Neural progenitor cell (in vitro differentiated cells): ENCODE results near the gene FKBP6. TPM values are rescaled to one million over a fixed set of nuclear protein-coding genes. Genes with fewer than 3 reads are reported as not detected.

ENCODE experiments used
- DNase-seq: peaks from one replicate; pipeline ENCODE4 v3.0.0-alpha.2; 2016; ENCODE audit warnings: low spot score
- H2AFZ ChIP-seq: fragments of 200-600 bp; sonication (generic); replicated peaks from 2 replicates; pipeline ENCODE4 v1.6.1; 2016; ENCODE audit warnings: antibody characterized with exemption
- H3F3A ChIP-seq: fragments of 200-600 bp; sonication (generic); 2 replicates; pipeline ENCODE4 v1.6.1; 2016; ENCODE audit warnings: antibody characterized with exemption, low read depth
- H3K27ac ChIP-seq: fragments of 200-600 bp; sonication (generic); 2 replicates; pipeline ENCODE4 v1.5.1; 2016; ENCODE audit warnings: mild to moderate bottlenecking
- H3K27me3 ChIP-seq: fragments of 200-600 bp; sonication (generic); 2 replicates; pipeline ENCODE4 v1.6.1; 2016; ENCODE audit warnings: mild to moderate bottlenecking, moderate library complexity
- H3K36me3 ChIP-seq: fragments of 200-600 bp; sonication (generic); 2 replicates; pipeline ENCODE4 v1.5.1; 2016
- H3K4me1 ChIP-seq: fragments of 200-600 bp; sonication (generic); 2 replicates; pipeline ENCODE4 v1.6.1; 2016; ENCODE audit warnings: mixed run types
- H3K4me2 ChIP-seq: fragments of 200-600 bp; sonication (generic); 2 replicates; pipeline ENCODE4 v1.6.1; 2016
- H3K4me3 ChIP-seq: fragments of 200-600 bp; sonication (generic); 2 replicates; pipeline ENCODE4 v1.5.1; 2016
- H3K79me2 ChIP-seq: fragments of 200-600 bp; sonication (generic); 2 replicates; pipeline ENCODE4 v1.6.1; 2016; ENCODE audit warnings: low read depth
- H3K9ac ChIP-seq: fragments of 200-600 bp; sonication (generic); 2 replicates; pipeline ENCODE4 v1.6.1; 2016
- H3K9me3 ChIP-seq: fragments of 200-600 bp; sonication (generic); 2 replicates; pipeline ENCODE4 v1.5.1; 2016; ENCODE audit warnings: low read depth
- H4K20me1 ChIP-seq: fragments of 200-600 bp; sonication (generic); 2 replicates; pipeline ENCODE4 v1.6.1; 2016; ENCODE audit warnings: low read depth
- H3K27ac Mint-ChIP-seq: 3 replicates; pipeline ENCODE4 v1.8.0; 2021; ENCODE audit warnings: mixed read lengths
- H3K27me3 Mint-ChIP-seq: 2 replicates; pipeline ENCODE4 v1.8.0; 2022; ENCODE audit warnings: low read depth, mild to moderate bottlenecking, inconsistent platforms, moderate library complexity, mixed read lengths; ENCODE audit not compliant: insufficient read depth
- H3K36me3 Mint-ChIP-seq: 3 replicates; pipeline ENCODE4 v1.8.0; 2021; ENCODE audit warnings: mixed read lengths
- H3K4me1 Mint-ChIP-seq: 3 replicates; pipeline ENCODE4 v1.8.0; 2021; ENCODE audit warnings: mixed read lengths
- H3K4me3 Mint-ChIP-seq: 3 replicates; pipeline ENCODE4 v1.8.0; 2021; ENCODE audit warnings: mild to moderate bottlenecking, moderate library complexity, mixed read lengths
- H3K9me3 Mint-ChIP-seq: 3 replicates; pipeline ENCODE4 v1.8.0; 2020; ENCODE audit warnings: mixed read lengths
- EZH2 ChIP-seq: fragments of 200-600 bp; sonication (generic); IDR thresholded peaks from 2 replicates; pipeline ENCODE4 v1.6.1; 2017; ENCODE audit warnings: antibody characterized with exemption, mild to moderate bottlenecking, moderate library complexity
- EZH2phosphoT487 ChIP-seq: fragments of 200-600 bp; sonication (generic); IDR thresholded peaks from 2 replicates; pipeline ENCODE4 v1.6.1; 2017; ENCODE audit warnings: antibody characterized with exemption
- total RNA-seq: library from RNA; depleted of rRNA; stranded (reverse); fragments of >200 nt; gene quantifications from 2 replicates; pipeline ENCODE4 v1.2.3, GENCODE V29; 2015; ENCODE audit warnings: low replicate concordance
- TF ChIP-seq, protein P1 (sequence below): fragments of 200-600 bp; sonication (generic); IDR thresholded peaks from 2 replicates; pipeline ENCODE4 v1.5.1; 2017; ENCODE audit warnings: antibody characterized with exemption, mild to moderate bottlenecking

FKBP6 gene
- total RNA-seq, 1 donor from 2014 or later = not detected

DNA sequence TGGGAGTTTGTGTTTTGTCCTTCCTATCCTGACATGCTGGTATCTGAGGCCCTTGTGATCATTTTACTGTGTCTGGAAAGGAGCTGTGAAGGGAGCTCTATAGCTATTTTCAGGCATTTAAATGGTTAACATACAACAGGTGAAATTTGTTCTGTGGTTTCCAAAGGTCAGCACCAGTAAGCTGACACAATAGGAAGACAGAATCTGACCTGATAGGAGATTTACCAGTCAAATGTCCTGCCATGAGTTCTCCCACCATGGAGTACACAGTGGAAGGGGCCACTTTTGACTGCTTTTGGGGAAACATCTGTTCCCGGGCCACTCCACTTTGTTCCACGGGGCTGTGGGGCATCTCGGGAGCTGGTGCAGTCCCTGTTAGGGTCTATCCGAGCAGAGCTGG lies 17.6 kb downstream of the FKBP6 start:
- TF ChIP-seq EZH2phosphoT487 (no peak), EZH2 (no peak)
- TF ChIP-seq, protein P1, sequence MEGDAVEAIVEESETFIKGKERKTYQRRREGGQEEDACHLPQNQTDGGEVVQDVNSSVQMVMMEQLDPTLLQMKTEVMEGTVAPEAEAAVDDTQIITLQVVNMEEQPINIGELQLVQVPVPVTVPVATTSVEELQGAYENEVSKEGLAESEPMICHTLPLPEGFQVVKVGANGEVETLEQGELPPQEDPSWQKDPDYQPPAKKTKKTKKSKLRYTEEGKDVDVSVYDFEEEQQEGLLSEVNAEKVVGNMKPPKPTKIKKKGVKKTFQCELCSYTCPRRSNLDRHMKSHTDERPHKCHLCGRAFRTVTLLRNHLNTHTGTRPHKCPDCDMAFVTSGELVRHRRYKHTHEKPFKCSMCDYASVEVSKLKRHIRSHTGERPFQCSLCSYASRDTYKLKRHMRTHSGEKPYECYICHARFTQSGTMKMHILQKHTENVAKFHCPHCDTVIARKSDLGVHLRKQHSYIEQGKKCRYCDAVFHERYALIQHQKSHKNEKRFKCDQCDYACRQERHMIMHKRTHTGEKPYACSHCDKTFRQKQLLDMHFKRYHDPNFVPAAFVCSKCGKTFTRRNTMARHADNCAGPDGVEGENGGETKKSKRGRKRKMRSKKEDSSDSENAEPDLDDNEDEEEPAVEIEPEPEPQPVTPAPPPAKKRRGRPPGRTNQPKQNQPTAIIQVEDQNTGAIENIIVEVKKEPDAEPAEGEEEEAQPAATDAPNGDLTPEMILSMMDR = no peak
- Histone ChIP-seq H3K36me3 (no peaks in the 10 kb centered on the region), H3K27me3 (no peaks in the 10 kb centered on the region), H3F3A (peaks cover 3% of the 10 kb centered on the region), H3K4me1 (peaks cover 20% of the 10 kb centered on the region), H2AFZ (peak overlapping the region; percentile 1), H3K27ac (no peak overlapping the region), H3K79me2 (no peaks in the 10 kb centered on the region), H4K20me1 (no peaks in the 10 kb centered on the region), H3K4me2 (no peak overlapping the region), H3K4me3 (no peak overlapping the region), H3K9me3 (no peaks in the 10 kb centered on the region), H3K9ac (no peak overlapping the region)
- no peak for DNase-seq
- Mint-ChIP-seq H3K4me3 (no peak overlapping the region), H3K9me3 (no peaks in the 10 kb centered on the region), H3K4me1 (peaks cover 35% of the 10 kb centered on the region), H3K27ac (no peak overlapping the region), H3K27me3 (peaks cover 10% of the 10 kb centered on the region), H3K36me3 (no peaks in the 10 kb centered on the region)

DNA sequence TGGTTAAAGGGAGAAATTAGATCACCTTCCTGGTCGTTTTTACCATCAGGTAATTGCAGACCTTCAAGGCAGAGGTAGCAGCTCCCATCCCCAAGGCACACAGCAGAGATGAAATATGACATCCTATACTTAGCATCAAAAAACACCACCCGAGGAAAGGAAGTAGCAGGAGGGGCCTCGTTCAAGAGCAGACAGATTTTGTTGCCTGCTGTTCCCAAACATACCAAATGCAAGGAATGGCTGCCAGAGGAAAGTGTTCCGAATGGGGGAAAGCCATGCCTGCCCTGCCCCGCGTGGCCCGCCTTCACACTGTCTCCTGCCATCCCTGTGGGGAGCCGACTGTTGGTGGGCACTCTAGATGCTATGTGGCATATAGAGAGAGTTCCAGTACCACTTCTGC lies 18.0 kb downstream of the FKBP6 start:
- TF ChIP-seq EZH2phosphoT487 = no peak
- no peak for TF ChIP-seq EZH2
- TF ChIP-seq, protein P1 = no peak
- peaks cover 38% of the 10 kb centered on the region for H3K4me1 Mint-ChIP-seq
- H3K36me3 Mint-ChIP-seq = no peaks in the 10 kb centered on the region
- H3K4me3 ChIP-seq = no peak overlapping the region
- H3K36me3 ChIP-seq = no peaks in the 10 kb centered on the region
- no peak overlapping the region for H3K9ac ChIP-seq
- peak overlapping the region; percentile 1 for H2AFZ ChIP-seq
- H3K27me3 Mint-ChIP-seq = peaks cover 10% of the 10 kb centered on the region
- no peaks in the 10 kb centered on the region for H3K9me3 ChIP-seq
- H4K20me1 ChIP-seq = no peaks in the 10 kb centered on the region
- H3F3A ChIP-seq = peaks cover 5% of the 10 kb centered on the region
- no peak overlapping the region for H3K27ac ChIP-seq
- no peak overlapping the region for H3K4me2 ChIP-seq
- no peaks in the 10 kb centered on the region for H3K9me3 Mint-ChIP-seq
- H3K27me3 ChIP-seq = no peaks in the 10 kb centered on the region
- H3K27ac Mint-ChIP-seq = no peak overlapping the region
- no peak for DNase-seq
- no peaks in the 10 kb centered on the region for H3K79me2 ChIP-seq
- H3K4me1 ChIP-seq = peaks cover 21% of the 10 kb centered on the region
- H3K4me3 Mint-ChIP-seq = no peak overlapping the region

DNA sequence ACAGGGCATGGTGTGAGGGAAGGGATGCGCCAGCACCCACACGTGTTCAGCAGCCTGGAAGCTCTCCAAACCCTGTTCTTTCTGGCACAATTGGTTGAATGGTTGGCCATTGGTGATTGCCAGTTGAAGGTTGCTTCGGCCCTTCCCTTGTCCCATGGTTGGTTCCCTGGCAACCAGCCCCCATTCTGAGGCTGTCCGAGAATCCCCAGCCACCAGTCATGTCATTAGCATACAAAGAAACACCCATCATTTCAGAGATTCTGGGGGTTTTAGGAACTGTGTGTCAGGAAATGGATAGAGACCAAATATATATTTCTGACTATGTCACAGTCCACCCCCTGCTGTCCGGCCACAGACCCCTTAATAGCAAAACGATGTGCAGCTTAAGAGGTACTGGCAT lies 21.8 kb downstream of the FKBP6 start:
- Mint-ChIP-seq H3K36me3 (peaks cover 4% of the 10 kb centered on the region), H3K4me1 (peaks cover 29% of the 10 kb centered on the region), H3K27me3 (peaks cover 4% of the 10 kb centered on the region), H3K4me3 (no peak overlapping the region), H3K9me3 (peaks cover 11% of the 10 kb centered on the region), H3K27ac (peak overlapping the region; percentile 90)
- TF ChIP-seq EZH2 (no peak), EZH2phosphoT487 (no peak)
- TF ChIP-seq, protein P1 = no peak
- Histone ChIP-seq H3K4me3 (no peak overlapping the region), H3K27me3 (no peaks in the 10 kb centered on the region), H3K79me2 (no peaks in the 10 kb centered on the region), H3K27ac (no peak overlapping the region), H3K4me1 (peaks cover 10% of the 10 kb centered on the region), H3K4me2 (no peak overlapping the region), H3F3A (peaks cover 5% of the 10 kb centered on the region), H2AFZ (no peak overlapping the region), H3K36me3 (no peaks in the 10 kb centered on the region), H4K20me1 (no peaks in the 10 kb centered on the region), H3K9me3 (no peaks in the 10 kb centered on the region), H3K9ac (no peak overlapping the region)
- DNase-seq = no peak
